ENCODE data around the gene KCNQ2. TPM values are rescaled to one million over a fixed set of nuclear protein-coding genes. Genes with fewer than 3 reads are reported as not detected.

Gene KCNQ2
- polyA plus RNA-seq, 4 donors, result 0.27 to 1.4 (median 0.65) TPM; not detected in 1

DNA sequence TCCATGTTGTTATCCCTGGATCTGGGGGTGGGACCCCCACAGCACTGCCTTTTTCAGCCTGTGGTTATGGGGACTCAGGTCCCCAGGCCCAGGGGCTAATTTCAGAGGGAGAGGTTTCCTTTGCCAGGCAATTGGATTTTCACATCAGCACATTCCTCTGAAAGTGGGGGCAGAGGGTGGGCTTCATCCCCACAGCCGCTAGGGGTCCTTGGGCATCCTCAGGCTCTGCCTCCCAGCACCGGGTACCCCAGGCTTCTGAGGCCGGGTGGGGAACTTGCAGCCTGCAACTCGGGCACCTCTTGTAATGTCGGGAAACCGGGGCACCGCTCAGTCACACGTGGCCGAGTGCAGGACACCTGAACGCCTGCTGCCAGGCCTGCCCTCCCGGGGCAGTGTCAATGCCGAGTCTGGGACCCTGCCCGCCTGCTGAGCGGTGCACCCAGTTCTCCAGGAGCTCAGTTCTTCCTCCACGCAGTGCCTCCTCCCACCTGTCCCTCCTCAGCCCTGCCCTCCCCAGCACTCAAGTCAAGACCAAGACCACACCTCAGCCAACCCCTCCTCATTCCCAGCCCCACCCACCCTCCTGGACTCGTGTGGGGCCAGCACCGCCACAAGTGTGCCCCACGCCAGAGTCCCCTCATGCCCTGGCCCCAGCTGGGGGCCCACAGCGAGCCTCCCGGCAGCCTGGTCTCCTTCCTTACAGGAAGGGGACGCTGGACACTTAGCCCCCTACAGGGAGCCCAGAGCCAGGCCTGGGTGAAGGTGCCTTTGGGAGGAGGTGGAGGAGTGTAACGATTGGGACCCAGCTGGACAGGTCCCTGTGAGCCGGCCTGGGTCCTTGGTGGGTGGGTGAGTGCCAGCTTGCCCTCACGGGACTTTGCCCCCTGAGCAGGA lies 102.5 kb downstream of the KCNQ2 start:
- no peak for FAIRE-seq
- peaks cover 0 to 10% (median 3%) of the 10 kb centered on the region in 3 donors for H3K27me3 ChIP-seq (ENCODE audit: control insufficient read depth in 3 of 3, insufficient read depth in 3 of 3, low read length in 3 of 3)
- 46 to 63% (median 56%) methylated on average over 23 to 24 of the region's 24 CpGs for WGBS, 3 donors

DNA sequence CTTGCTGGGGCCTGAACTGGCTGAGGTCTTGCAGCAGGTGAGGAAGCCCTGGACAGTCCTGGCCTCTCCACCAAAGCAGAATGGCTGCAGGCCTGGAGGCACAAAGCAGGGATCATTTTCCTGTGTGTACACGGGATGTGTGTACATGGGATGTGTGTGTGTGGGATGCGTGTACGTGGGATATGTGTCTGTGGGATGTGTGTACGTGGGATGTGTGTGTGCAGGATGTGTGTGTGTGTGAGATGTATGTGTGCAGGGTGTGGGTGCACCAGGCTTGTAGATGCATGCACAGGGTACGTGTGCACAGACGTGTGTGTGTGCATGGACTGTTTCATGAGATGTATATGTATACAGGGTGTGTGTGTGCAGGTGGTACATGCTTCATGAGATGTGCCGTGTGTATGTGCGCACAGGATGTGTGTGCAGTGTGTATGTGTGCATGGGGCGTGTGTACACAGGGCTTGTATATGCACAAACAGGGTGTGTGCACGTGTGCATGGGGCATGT lies 103.4 kb downstream of the KCNQ2 start:
- Histone ChIP-seq H3K27me3 (ENCODE audit: control insufficient read depth in 3 of 3, insufficient read depth in 3 of 3, low read length in 3 of 3) (peaks cover 0 to 10% (median 3%) of the 10 kb centered on the region in 3 donors), H3K4me1 (ENCODE audit: control insufficient read depth in 3 of 3, insufficient read depth in 2 of 3, low read depth in 1 of 3, low read length in 2 of 3) (peaks cover 0 to 9% (median 0%) of the 10 kb centered on the region in 3 donors), H3K36me3 (ENCODE audit: control insufficient read depth in 3 of 3, insufficient read depth in 2 of 3, low read depth in 1 of 3, low read length in 3 of 3) (no peaks in the 10 kb centered on the region), H3K27ac (ENCODE audit: low read depth in 1 of 3, low read length in 2 of 3) (no peak overlapping the region), H3K9me3 (ENCODE audit: control insufficient read depth in 2 of 2, insufficient read depth in 1 of 2, low read depth in 1 of 2, low read length in 1 of 2) (no peaks in the 10 kb centered on the region), H3K4me3 (ENCODE audit: low read depth in 1 of 3, low read length in 3 of 3) (no peak overlapping the region)
- DNase-seq, result no peak
- no peak for FAIRE-seq
- WGBS, 3 donors, result 81 to 89% (median 84%) methylated on average over 10 of the region's 10 CpGs

More for the DNA sequence above, 102.5 kb downstream of the KCNQ2 start:
- Histone ChIP-seq H3K27ac (ENCODE audit: low read depth in 1 of 3, low read length in 2 of 3) (no peak overlapping the region), H3K4me3 (ENCODE audit: low read depth in 1 of 3, low read length in 3 of 3) (no peak overlapping the region), H3K36me3 (ENCODE audit: control insufficient read depth in 3 of 3, insufficient read depth in 2 of 3, low read depth in 1 of 3, low read length in 3 of 3) (no peaks in the 10 kb centered on the region), H3K9me3 (ENCODE audit: control insufficient read depth in 2 of 2, insufficient read depth in 1 of 2, low read depth in 1 of 2, low read length in 1 of 2) (no peaks in the 10 kb centered on the region), H3K4me1 (ENCODE audit: control insufficient read depth in 3 of 3, insufficient read depth in 2 of 3, low read depth in 1 of 3, low read length in 2 of 3) (peaks cover 0 to 16% (median 0%) of the 10 kb centered on the region in 3 donors)
- no peak for DNase-seq

DNA sequence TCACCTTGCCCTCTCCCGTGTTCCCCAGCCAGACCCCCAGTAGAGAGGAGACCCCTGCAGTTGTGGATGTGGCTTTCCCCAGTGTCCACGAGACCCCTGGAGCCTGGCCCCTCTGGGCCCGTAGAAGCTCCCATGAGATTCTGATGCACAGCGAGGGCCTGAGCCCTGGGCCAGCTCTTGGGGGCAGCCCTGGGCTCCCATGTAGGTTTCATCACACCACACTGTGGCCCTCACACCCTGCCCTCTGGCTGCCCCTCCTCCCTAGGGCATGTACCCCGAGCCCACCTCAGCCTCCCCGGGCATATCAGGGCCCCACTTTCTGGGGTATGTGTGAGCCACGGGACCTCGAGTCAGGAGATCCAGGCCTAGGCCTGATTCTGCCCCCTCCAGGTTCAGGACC lies 104.3 kb downstream of the KCNQ2 start:
- WGBS, 3 donors, result 82 to 87% (median 83%) methylated on average over 8 of the region's 8 CpGs
- Histone ChIP-seq H3K9me3 (ENCODE audit: control insufficient read depth in 2 of 2, insufficient read depth in 1 of 2, low read depth in 1 of 2, low read length in 1 of 2) (no peaks in the 10 kb centered on the region), H3K27me3 (ENCODE audit: control insufficient read depth in 3 of 3, insufficient read depth in 3 of 3, low read length in 3 of 3) (peaks cover 0 to 13% (median 7%) of the 10 kb centered on the region in 3 donors), H3K36me3 (ENCODE audit: control insufficient read depth in 3 of 3, insufficient read depth in 2 of 3, low read depth in 1 of 3, low read length in 3 of 3) (no peaks in the 10 kb centered on the region), H3K4me3 (ENCODE audit: low read depth in 1 of 3, low read length in 3 of 3) (no peak overlapping the region), H3K4me1 (ENCODE audit: control insufficient read depth in 3 of 3, insufficient read depth in 2 of 3, low read depth in 1 of 3, low read length in 2 of 3) (peaks cover 0 to 4% (median 0%) of the 10 kb centered on the region in 3 donors), H3K27ac (ENCODE audit: low read depth in 1 of 3, low read length in 2 of 3) (no peak overlapping the region)
- FAIRE-seq, result no peak
- DNase-seq, result no peak

DNA sequence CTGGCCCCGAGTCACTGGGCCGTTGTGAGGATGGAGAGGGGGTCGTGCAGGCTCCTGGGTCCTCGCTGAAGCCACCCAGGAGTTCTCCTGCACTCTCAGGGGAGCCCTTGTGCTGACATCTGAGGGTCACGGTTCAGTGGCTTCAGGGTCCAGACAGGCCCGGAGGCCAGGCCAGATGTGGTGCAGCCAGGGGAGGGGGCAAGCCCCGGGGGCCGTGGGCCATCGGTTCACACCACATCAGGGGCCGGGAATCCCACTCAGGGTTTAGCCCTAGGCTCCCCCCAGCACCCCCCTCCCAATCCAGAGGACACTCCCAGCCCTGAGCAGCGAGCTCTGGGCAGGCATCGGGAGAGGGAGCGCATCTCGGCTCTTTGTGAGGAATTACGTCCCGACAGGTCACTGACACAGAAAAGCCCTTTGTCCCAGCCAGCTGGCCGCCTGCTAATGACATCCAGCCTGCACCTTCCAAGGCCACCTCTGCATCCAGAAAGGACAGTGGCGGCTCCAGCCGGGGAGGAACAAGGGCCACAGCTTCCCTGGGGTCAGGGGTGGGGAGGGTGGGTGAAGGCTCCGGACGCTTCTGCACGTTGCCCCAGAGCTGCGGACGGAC lies 104.9 kb downstream of the KCNQ2 start:
- 62 to 75% (median 72%) methylated on average over 24 of the region's 24 CpGs for WGBS, 3 donors
- Histone ChIP-seq H3K36me3 (ENCODE audit: control insufficient read depth in 3 of 3, insufficient read depth in 2 of 3, low read depth in 1 of 3, low read length in 3 of 3) (no peaks in the 10 kb centered on the region), H3K27me3 (ENCODE audit: control insufficient read depth in 3 of 3, insufficient read depth in 3 of 3, low read length in 3 of 3) (peaks cover 0 to 19% (median 7%) of the 10 kb centered on the region in 3 donors), H3K9me3 (ENCODE audit: control insufficient read depth in 2 of 2, insufficient read depth in 1 of 2, low read depth in 1 of 2, low read length in 1 of 2) (no peaks in the 10 kb centered on the region), H3K4me3 (ENCODE audit: low read depth in 1 of 3, low read length in 3 of 3) (no peak overlapping the region), H3K27ac (ENCODE audit: low read depth in 1 of 3, low read length in 2 of 3) (no peak overlapping the region), H3K4me1 (ENCODE audit: control insufficient read depth in 3 of 3, insufficient read depth in 2 of 3, low read depth in 1 of 3, low read length in 2 of 3) (peaks cover 0 to 4% (median 0%) of the 10 kb centered on the region in 3 donors)
- FAIRE-seq (no peak), DNase-seq (no peak)

DNA sequence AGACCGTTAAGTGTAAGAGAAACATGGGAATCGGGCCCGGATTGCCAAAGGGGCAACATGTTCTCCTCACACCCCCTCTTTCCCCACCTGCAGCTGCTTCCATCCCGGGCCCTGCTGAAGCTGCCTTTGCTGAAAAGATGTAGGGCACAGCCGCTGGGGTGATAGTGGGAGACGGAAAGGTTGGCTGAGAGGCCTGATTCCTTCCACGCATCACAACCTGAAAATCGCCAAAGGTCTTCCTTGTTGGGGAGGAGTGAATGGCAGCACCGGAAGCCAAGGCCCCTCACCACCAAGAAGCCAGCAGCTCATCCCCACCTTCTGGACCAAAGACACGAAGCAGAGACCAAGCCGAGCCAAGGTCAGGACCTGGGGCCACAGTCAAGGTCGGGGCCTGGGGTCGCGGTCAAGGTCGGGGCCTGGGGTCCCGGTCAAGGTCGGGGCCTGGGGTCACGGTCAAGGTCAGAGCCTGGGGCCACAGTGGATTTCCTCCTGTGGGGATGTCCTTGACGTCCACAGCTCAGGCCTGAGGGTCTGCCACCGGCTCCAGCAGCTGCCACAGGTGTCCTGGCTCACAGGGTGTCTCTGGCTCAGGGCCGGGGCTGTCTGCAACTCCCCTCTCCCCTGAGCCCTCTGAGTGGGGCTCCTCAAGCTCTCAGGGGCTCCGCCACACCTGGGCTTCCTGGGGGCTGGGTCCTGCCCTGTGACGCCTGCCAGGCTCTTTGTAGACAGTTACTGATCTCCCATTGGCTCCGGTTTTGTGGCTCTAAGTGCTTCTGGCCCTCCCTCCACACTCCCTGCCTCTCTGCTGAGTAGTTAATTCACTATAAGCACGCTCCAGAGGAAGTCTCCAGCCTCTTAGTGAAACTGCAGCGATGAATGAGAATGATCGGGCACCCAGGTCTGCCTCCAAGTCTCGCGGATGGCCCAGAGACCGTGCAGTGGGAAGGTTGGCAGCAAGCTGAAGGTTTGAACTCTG lies 105.8 kb downstream of the KCNQ2 start:
- FAIRE-seq, result no peak
- H3K36me3 ChIP-seq (ENCODE audit: control insufficient read depth in 3 of 3, insufficient read depth in 2 of 3, low read depth in 1 of 3, low read length in 3 of 3), result no peaks in the 10 kb centered on the region
- H3K27me3 ChIP-seq (ENCODE audit: control insufficient read depth in 3 of 3, insufficient read depth in 3 of 3, low read length in 3 of 3), result peaks cover 7 to 26% (median 10%) of the 10 kb centered on the region in 3 donors
- H3K9me3 ChIP-seq (ENCODE audit: control insufficient read depth in 2 of 2, insufficient read depth in 1 of 2, low read depth in 1 of 2, low read length in 1 of 2), result no peaks in the 10 kb centered on the region
- DNase-seq, result no peak
- H3K4me1 ChIP-seq (ENCODE audit: control insufficient read depth in 3 of 3, insufficient read depth in 2 of 3, low read depth in 1 of 3, low read length in 2 of 3), result peaks cover 0 to 4% (median 0%) of the 10 kb centered on the region in 3 donors
- no peak overlapping the region for H3K27ac ChIP-seq (ENCODE audit: low read depth in 1 of 3, low read length in 2 of 3)
- H3K4me3 ChIP-seq (ENCODE audit: low read depth in 1 of 3, low read length in 3 of 3), result no peak overlapping the region
- WGBS, 3 donors, result 69 to 76% (median 74%) methylated on average over 29 to 30 of the region's 30 CpGs

DNA sequence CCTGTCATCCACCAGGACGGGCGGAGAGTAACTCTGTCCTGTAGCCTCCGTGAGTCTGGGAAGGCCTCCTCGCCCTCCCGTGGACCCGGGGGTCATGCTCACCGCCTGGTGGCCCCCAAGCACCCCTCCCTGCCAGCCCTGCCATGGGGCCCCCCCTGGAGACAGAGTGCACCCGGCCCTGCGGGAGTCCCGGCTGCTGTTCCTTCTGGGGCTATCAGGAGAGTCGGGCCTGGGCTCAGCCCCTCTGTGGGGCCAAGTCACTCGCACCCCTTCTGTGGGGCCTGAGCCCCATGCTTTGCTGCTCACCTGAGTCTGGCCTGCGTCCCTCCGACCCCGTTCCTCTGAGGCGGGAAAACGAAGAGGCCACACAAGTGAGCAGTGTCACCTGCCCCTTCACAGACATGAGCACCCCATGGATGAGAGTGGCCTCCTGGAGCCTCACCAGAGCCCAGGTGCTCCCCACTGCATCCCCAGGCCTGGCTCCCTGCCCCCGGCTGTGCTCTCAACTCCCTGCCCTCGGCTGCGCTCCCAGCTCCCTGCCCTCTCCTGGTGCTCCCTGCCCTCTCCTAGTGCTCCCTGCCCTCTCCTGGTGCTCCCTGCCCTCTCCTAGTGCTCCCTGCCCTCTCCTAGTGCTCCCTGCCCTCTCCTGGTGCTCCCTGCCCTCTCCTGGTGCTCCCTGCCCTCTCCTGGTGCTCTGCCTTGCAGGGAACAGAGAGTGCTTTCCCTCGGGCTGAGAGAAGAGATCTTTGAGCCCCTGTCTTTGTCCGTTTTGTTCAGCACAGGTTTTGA lies 106.7 kb downstream of the KCNQ2 start:
- FAIRE-seq, result no peak
- Histone ChIP-seq H3K36me3 (ENCODE audit: control insufficient read depth in 3 of 3, insufficient read depth in 2 of 3, low read depth in 1 of 3, low read length in 3 of 3) (no peaks in the 10 kb centered on the region), H3K9me3 (ENCODE audit: control insufficient read depth in 2 of 2, insufficient read depth in 1 of 2, low read depth in 1 of 2, low read length in 1 of 2) (no peaks in the 10 kb centered on the region), H3K27ac (ENCODE audit: low read depth in 1 of 3, low read length in 2 of 3) (no peak overlapping the region), H3K4me1 (ENCODE audit: control insufficient read depth in 3 of 3, insufficient read depth in 2 of 3, low read depth in 1 of 3, low read length in 2 of 3) (peaks cover 0 to 4% (median 0%) of the 10 kb centered on the region in 3 donors), H3K27me3 (ENCODE audit: control insufficient read depth in 3 of 3, insufficient read depth in 3 of 3, low read length in 3 of 3) (peaks cover 8 to 27% (median 10%) of the 10 kb centered on the region in 3 donors), H3K4me3 (ENCODE audit: low read depth in 1 of 3, low read length in 3 of 3) (no peak overlapping the region)
- WGBS, 3 donors, result 69 to 85% (median 78%) methylated on average over 20 to 22 of the region's 22 CpGs
- DNase-seq, result no peak

DNA sequence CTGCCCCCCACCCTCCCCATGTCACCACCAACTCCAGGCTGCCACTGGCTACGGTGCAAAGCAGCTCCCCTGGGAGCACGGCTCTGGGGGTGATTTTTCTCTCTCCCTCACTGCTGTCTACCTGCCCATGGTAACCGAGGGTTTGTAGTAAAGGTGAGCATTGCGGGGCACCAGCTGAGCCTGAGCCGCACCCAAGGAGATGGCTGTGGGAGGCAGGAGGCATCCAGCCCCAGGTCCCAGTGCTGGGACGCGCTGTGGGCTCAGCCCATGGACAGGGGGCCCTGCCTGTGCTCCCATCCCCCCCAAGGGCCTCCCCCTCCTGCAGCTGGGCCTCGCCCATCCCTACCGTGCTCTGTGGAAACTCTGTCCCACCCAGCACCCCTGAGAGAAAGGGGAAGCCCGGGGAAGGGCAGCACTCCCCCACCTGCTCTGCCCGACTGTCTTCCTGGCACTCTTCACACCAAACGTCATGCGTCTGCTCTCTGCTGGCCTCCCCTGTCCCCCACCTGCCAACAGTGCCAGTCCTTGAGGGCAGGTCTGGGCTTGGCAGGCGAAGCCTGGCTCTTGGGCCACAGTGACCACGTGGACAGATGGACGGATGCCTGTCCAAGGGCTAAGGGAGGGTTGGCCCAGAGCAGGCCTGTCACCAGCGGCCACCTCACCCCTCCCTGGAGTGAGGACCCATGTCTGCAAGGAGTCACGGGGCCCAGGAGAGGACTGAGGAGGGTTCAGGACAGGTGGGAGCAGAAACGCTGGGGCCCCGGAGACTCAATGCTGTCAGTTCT lies 107.5 kb downstream of the KCNQ2 start:
- H3K36me3 ChIP-seq (ENCODE audit: control insufficient read depth in 3 of 3, insufficient read depth in 2 of 3, low read depth in 1 of 3, low read length in 3 of 3), result no peaks in the 10 kb centered on the region
- WGBS, 3 donors, result 68 to 74% (median 68%) methylated on average over 18 to 20 of the region's 20 CpGs
- FAIRE-seq, result no peak
- H3K9me3 ChIP-seq (ENCODE audit: control insufficient read depth in 2 of 2, insufficient read depth in 1 of 2, low read depth in 1 of 2, low read length in 1 of 2), result no peaks in the 10 kb centered on the region
- peaks cover 10 to 31% (median 12%) of the 10 kb centered on the region in 3 donors for H3K27me3 ChIP-seq (ENCODE audit: control insufficient read depth in 3 of 3, insufficient read depth in 3 of 3, low read length in 3 of 3)
- no peak overlapping the region for H3K4me3 ChIP-seq (ENCODE audit: low read depth in 1 of 3, low read length in 3 of 3)
- H3K27ac ChIP-seq (ENCODE audit: low read depth in 1 of 3, low read length in 2 of 3), result no peak overlapping the region
- no peaks in the 10 kb centered on the region for H3K4me1 ChIP-seq (ENCODE audit: control insufficient read depth in 3 of 3, insufficient read depth in 2 of 3, low read depth in 1 of 3, low read length in 2 of 3)
- no peak for DNase-seq

Data from small intestine (tissue), 7 donors.